Activated naive CD4-positive, alpha-beta T cell treated with Interleukin-2 at 50 U/mL for 16 hours (primary cell): Measurements from ENCODE around the gene ARMC5.

ENCODE experiments used
- DNase-seq: peaks from one replicate; pipeline ENCODE4 v3.0.0-alpha.2; 2020

The ARMC5 gene

DNA sequence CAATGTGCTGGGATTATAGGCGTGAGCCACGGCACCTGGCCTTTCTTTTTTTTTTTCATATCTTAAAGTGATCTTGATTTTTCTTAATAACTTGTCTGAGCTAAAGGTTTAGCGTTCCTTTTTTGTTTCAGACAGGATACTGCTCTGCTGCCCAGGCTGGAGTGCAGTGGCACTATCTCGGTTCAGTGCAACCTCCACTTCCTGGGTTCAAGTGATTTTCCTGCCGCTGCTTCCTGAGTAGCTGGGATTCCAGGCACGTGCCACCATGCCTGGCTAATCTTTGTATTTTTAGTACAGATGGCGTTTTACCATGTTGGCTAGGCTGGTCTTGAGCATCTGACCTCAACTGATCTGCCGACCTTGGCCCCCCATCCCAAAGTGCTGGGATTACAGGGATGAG is 44.9 kb downstream of the ARMC5 start:
- no peak for DNase-seq

DNA sequence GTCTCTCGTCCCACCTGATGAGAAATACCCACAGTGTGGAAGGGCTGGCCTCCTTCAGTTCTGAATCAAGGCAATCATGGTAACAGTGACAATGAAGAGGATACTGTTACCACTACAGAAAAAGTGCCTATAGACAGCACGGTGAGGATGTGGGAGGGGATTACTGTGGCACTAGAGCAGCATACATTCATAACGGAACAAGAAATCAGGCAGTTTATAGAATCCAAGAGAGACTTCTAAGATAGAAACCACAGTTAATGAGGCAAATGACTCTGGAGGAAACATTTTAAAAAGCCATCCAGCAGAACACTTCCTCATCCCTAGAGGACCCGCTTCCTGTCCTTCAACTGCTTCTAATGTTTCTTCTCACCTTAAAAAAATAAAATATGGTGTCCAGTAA is 46.2 kb downstream of the ARMC5 start:
- no peak for DNase-seq

DNA sequence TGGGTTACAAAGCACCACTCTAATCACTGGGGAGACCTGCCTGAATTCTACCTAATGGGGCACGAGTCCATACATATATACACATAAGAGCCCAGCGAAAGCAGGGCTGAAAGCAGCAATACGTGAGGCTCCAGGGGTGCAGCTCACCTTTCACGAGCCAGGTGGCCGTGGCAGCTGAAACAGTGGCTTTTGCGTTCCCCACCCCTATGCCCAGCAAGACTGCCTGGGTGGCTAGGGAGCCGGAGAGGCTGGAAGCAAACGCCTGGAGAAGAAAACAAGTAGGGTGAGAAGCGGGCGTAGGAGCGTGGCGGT is 48.3 kb downstream of the ARMC5 start:
- no peak for DNase-seq

DNA sequence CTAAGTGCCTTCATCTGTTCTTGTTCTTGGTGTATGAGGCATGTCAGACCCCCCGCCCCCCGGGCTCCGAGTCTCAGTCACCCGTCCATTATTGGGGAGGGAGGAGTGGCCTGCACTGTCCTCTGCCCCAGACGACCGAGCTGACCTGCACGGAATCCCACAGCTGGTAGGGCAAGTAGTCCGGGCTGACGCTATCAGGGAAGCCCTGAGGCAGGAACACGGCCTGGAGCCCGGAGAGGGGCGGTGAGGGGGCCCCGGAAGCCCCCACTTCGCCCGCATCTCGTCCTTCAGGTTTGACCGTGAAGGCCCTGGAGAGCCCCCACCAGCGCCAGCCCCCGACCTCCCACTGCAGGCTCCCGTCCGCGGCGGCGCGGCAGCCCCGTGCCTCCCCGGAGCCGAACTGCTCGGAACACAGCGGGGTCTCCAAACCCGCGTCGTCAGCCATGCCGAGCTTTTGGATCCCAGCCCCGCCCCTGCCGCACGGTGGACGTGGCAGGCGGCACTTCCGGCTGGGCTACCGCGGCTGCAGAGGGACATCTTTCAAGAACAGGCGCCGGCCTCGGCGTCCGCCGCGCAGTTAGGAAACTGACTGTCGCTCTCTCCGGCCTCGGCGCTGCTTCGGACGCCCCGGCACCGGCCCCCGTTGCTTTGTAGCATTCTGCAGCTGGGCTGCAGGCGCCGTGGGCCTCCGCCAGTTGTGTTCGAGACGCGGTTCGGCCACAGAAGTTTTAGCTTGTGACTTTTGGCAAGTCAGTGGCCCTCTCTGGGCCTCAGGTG is 48.8 kb downstream of the ARMC5 start, which contains the start of gene RUSF1:
Gene RUSF1 (minus strand): TSS at position 463 of the 777 bp plus-strand sequence. CDS start 18 bp downstream, at position 445.
- peak; percentile 85 for DNase-seq

DNA sequence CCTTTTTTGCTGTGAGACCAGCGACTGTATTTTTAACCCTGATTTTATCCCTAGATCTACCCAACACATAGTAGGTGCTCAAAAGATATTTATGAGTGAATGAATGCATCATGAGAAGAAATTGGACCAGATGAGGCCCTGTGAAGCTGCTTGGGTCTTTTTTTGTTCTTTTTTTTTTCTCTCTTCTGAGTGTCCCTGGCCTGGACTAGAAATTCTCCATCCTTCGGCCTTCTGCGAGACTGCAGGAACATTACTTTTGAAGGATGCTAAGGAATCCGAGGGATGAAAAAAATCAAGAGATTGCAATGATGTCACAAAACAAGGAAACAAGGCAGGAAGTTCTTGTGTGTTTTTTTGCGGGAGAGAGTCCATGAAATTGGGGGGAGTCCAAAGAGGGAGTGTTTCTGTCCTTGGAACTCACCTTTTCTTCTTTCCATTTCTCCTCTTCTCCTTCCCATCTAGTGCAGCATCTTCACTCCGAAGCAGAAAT is 49.5 kb downstream of the ARMC5 start:
- DNase-seq: no peak

DNA sequence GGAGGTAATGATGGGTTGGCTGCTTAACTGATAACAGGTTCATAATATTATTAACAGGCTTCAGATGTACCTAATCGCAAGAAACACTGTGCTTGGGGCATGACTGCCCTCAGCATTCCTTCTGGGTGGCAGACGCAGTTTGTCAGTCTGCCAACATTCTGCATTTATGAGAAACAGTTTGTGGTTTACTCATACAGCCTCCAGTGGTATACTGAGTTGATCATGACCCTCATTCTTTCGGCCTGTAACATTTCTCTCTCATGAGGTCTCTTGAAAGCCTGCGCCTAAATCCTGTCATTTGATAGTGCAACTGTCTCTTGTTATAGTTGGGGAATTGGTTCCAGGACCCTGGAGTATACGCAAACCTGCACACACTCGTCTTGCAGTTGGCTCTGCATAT is 53.8 kb downstream of the ARMC5 start:
- no peak for DNase-seq

DNA sequence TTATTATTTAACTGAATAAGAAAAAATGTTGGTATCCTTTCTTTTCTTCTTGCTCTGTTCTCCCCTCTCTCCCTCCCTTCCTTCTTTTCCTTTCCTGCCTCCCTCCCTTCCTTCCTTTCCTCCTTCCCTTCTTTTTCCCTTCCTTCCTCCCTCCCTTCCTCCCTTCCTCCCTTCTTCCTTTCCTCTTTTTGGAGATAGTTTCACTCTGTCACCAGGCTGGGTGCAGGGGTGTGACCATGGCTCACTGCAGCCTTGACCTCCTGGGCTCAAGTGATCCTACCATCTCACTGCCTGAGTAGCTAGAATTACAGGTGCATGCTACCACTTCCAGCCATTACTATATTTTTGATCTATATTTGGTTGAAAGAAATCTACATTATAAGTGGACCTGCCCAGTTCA is 54.6 kb downstream of the ARMC5 start:
- no peak for DNase-seq
